Neutrophil (primary cell): ENCODE results near the gene ZNF410.
"Not testable (repeated sequence)": the region's sequence is repeated elsewhere in the genome, so short reads cannot be mapped to it uniquely, and the experiment has no call there.

ENCODE experiments used
- H3K27ac ChIP-seq: fragments of 200-600 bp; sonication (generic); 2 replicates; pipeline ENCODE4 v1.5.1; 2016; ENCODE audit warnings: mild to moderate bottlenecking, moderate library complexity
- H3K27me3 ChIP-seq: fragments of 200-600 bp; sonication (generic); 2 replicates; pipeline ENCODE4 v1.6.0; 2016; ENCODE audit warnings: mild to moderate bottlenecking
- H3K36me3 ChIP-seq: fragments of 200-600 bp; sonication (generic); 2 replicates; pipeline ENCODE4 v1.5.1; 2017
- H3K4me1 ChIP-seq, 2 experiments: fragments of 200-600 bp in 1 of 2; sonication (generic) in 1 of 2; 1 replicate in 1 of 2; 2 replicates in 1 of 2; pipeline versions ENCODE4 v1.5.1 to v1.6.1; 2013 to 2016; ENCODE audit warnings: low read depth in 1 of 2, low read length in 1 of 2, mild to moderate bottlenecking in 1 of 2, moderate library complexity in 1 of 2; ENCODE audit not compliant: control insufficient read depth in 1 of 2, insufficient read depth in 1 of 2
- H3K4me3 ChIP-seq, 2 experiments: fragments of 200-600 bp in 1 of 2; sonication (generic) in 1 of 2; 1 replicate in 1 of 2; 2 replicates in 1 of 2; pipeline ENCODE4 v1.5.1; 2013 to 2016; ENCODE audit warnings: low read depth in 1 of 2, low read length in 1 of 2, mild to moderate bottlenecking in 1 of 2, moderate library complexity in 1 of 2
- H3K9me3 ChIP-seq: fragments of 200-600 bp; sonication (generic); 2 replicates; pipeline ENCODE4 v1.5.1; 2016
- CTCF ChIP-seq: fragments of 200-600 bp; sonication (generic); IDR thresholded peaks from 2 replicates; pipeline ENCODE4 v1.5.1; 2016; ENCODE audit warnings: antibody characterized with exemption

The ZNF410 gene

GRCh38 chr14:73886449-73887317 is at the start of gene ZNF410:
Gene ZNF410, plus strand, starts transcription at chr14:73886859. Its CDS starts 5,317 bp downstream, at chr14:73892176.
- Histone ChIP-seq H3K27ac (peak within 1 kb of the TSS; percentile 94), H3K4me1 (peaks cover 25 to 32% of the 10 kb centered on the region in 2 experiments), H3K36me3 (no peaks in the 10 kb centered on the region), H3K4me3 (peak within 1 kb of the TSS; percentile 84 to 91), H3K9me3 (no peaks in the 10 kb centered on the region), H3K27me3 (no peaks in the 10 kb centered on the region)
- TF ChIP-seq CTCF: no peak

- not testable (repeated sequence) for H3K27ac ChIP-seq, H3K9me3 ChIP-seq, H3K4me3 ChIP-seq, H3K36me3 ChIP-seq, H3K4me1 ChIP-seq, H3K27me3 ChIP-seq
Observed at GRCh38 chr14:73838293-73839034, 48.2 kb upstream of the ZNF410 start.

GRCh38 chr14:73842201-73842600 is 44.5 kb upstream of the ZNF410 start:
- Histone ChIP-seq H3K4me3 (no peak overlapping the region), H3K36me3 (no peaks in the 10 kb centered on the region), H3K27ac (no peak overlapping the region), H3K9me3 (no peaks in the 10 kb centered on the region), H3K27me3 (no peaks in the 10 kb centered on the region), H3K4me1 (peaks cover 0 to 2% of the 10 kb centered on the region in 2 experiments)
- no peak for TF ChIP-seq CTCF

- H3K36me3 ChIP-seq: no peaks in the 10 kb centered on the region
- no peak for TF ChIP-seq CTCF
- no peak overlapping the region for H3K4me3 ChIP-seq
Observed at GRCh38 chr14:73842851-73843250, 43.8 kb upstream of the ZNF410 start.

GRCh38 chr14:73843296-73843695 is 43.4 kb upstream of the ZNF410 start:
- Histone ChIP-seq H3K9me3 (no peaks in the 10 kb centered on the region), H3K27ac (no peak overlapping the region), H3K4me3 (no peak overlapping the region), H3K27me3 (no peaks in the 10 kb centered on the region), H3K4me1 (peaks cover 0 to 2% of the 10 kb centered on the region in 2 experiments), H3K36me3 (no peaks in the 10 kb centered on the region)
- TF ChIP-seq CTCF: no peak

More at GRCh38 chr14:73842851-73843250, 43.8 kb upstream of the ZNF410 start:
- H3K9me3 ChIP-seq: no peaks in the 10 kb centered on the region
- peaks cover 0 to 2% of the 10 kb centered on the region in 2 experiments for H3K4me1 ChIP-seq
- H3K27ac ChIP-seq: no peak overlapping the region
- H3K27me3 ChIP-seq: no peaks in the 10 kb centered on the region

GRCh38 chr14:73846947-73847346 is 39.7 kb upstream of the ZNF410 start:
- Histone ChIP-seq H3K36me3 (no peaks in the 10 kb centered on the region), H3K27me3 (no peaks in the 10 kb centered on the region), H3K27ac (no peak overlapping the region), H3K9me3 (no peaks in the 10 kb centered on the region), H3K4me1 (peaks cover 9 to 10% of the 10 kb centered on the region in 2 experiments), H3K4me3 (no peak overlapping the region)
- no peak for TF ChIP-seq CTCF
